22Rv1 (cell line): Measurements from ENCODE around the gene GRM8.

Experiments used
- H3K27ac ChIP-seq: fragments of 450-650 bp; 2 replicates; pipeline ENCODE4 v1.5.1; 2017
- ZFX ChIP-seq: fragments of 450-650 bp; IDR thresholded peaks from 2 replicates; pipeline ENCODE4 v1.6.1; 2017; ENCODE audit warnings: antibody characterized with exemption, borderline replicate concordance
- TF ChIP-seq, protein P1 (sequence below): fragments of 450-650 bp; IDR thresholded peaks from 2 replicates; pipeline ENCODE4 v1.5.1; 2017; ENCODE audit warnings: mild to moderate bottlenecking

The GRM8 gene

DNA sequence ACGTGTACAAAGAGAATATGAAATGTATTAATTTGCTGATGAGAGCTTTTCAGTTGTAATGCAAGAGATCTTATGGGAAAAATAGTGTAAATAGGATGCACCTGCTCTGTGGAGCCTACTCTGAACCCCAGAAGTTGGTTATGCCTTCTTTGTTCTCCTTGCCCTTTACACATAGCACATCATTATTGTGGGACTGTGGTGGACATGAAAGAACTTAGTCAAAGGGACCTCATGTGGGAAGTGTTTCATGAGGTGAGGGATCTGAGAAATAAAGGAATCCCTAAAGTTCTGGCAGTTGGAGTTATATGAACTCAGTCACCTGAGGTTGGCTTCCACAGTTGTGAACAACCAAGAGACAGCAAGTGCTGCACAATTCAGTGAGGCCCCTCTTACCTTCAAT is 66.1 kb downstream of the GRM8 start:
- TF ChIP-seq, protein P1, sequence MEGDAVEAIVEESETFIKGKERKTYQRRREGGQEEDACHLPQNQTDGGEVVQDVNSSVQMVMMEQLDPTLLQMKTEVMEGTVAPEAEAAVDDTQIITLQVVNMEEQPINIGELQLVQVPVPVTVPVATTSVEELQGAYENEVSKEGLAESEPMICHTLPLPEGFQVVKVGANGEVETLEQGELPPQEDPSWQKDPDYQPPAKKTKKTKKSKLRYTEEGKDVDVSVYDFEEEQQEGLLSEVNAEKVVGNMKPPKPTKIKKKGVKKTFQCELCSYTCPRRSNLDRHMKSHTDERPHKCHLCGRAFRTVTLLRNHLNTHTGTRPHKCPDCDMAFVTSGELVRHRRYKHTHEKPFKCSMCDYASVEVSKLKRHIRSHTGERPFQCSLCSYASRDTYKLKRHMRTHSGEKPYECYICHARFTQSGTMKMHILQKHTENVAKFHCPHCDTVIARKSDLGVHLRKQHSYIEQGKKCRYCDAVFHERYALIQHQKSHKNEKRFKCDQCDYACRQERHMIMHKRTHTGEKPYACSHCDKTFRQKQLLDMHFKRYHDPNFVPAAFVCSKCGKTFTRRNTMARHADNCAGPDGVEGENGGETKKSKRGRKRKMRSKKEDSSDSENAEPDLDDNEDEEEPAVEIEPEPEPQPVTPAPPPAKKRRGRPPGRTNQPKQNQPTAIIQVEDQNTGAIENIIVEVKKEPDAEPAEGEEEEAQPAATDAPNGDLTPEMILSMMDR: no peak
- TF ChIP-seq ZFX: no peak
- peak overlapping the region; percentile 32 for H3K27ac ChIP-seq

DNA sequence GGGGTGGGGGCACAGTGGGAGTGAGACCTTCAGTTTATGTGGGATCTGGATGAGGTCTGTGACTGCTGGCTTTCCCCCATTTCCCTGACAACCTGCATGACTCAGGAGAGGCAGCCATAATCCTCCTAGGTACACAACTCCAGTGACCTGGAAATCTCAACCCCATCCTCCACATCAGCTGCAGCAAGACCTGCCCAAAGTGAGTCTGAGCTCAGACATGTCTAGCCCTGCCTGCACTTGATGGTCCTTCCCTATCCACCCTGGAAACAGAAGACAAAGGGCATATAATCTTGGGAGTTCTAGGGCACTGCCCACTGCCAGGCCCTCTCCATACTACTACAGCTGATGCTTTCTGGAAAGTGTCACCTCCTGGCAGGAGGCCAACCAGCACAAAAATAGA is 75.6 kb downstream of the GRM8 start:
- H3K27ac ChIP-seq: no peak overlapping the region
- TF ChIP-seq ZFX: no peak
- TF ChIP-seq, protein P1: no peak

DNA sequence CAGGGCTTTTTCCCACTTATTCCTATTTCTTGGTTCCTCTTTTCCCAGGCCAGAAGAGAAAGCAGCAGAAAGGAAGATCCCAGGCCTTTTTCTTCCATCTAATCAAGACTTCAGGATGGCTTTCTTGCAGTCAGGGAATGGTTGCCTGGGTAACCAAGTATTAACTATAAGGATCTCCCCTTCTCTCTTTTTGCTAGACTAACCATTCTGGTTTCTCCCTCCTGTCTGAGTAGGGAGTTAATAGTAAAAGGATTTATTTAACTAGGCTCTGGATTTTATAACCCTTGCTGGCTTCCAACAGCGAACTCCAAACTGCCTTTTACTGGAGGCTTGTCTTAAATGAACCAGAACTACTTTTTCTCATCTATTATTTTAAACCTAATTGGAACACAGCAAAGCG is 90.4 kb downstream of the GRM8 start:
- no peak overlapping the region for H3K27ac ChIP-seq
- TF ChIP-seq, protein P1: no peak
- TF ChIP-seq ZFX: no peak

DNA sequence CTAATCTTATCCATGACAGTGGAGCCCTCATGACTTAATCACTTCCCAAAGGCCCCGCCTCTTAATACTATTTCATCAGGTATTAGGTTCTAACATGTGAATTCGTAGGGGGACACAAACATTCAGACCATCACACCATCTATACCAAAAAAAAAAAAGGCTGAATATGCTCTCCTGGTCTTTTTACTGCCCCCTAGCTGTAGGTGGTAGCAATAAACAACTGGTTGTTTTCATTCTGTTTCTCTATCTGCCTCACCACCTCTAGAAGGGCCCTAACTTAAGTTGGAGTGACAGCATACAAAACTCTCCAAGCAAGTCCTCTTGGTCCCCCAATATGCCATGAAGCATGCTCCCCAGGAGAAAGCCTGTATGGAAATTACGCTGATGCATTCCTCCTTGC is 94.1 kb downstream of the GRM8 start:
- TF ChIP-seq, protein P1: peak; percentile 79
- TF ChIP-seq ZFX: no peak
- no peak overlapping the region for H3K27ac ChIP-seq

DNA sequence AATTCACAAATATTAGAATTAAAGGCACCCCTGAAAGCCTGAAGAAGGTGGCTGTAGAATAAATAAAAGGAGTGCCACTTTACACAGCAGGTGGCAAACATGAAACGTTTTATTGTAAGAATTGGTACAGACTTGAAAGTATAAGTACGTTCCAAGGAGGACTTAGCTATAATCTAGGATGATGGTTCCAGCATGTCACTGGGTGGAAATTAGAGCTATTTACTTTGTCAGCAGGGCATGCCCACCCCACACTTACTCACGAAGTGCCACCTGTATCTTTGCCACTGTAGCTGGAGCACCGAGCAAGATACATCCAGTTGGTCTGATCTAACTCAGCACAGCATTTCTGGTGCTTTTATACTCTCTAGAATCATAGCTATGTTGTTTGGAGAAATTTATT is 97.8 kb downstream of the GRM8 start:
- TF ChIP-seq ZFX: no peak
- TF ChIP-seq, protein P1: no peak
- H3K27ac ChIP-seq: no peak overlapping the region

DNA sequence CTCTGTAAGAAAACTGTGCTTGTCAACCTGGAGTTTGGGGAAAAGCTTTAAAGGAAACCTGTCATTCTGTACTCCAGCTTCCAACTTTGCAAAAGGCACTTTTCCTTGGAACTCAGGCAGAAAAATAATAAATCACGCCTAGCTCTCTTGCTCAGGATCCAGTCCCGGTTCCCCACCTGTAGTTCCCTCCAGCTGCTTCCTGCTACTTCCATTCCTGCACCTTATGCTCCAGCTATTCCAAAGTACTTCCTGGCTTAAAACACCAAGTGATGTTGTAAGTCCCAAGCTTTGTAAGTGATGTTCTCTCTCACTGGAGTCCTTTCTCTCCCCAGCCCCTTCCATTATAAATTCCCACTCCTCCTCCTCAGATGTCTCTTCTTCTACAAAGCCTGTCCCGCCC is 98.6 kb downstream of the GRM8 start:
- no peak overlapping the region for H3K27ac ChIP-seq
- no peak for TF ChIP-seq ZFX
- TF ChIP-seq, protein P1: no peak

DNA sequence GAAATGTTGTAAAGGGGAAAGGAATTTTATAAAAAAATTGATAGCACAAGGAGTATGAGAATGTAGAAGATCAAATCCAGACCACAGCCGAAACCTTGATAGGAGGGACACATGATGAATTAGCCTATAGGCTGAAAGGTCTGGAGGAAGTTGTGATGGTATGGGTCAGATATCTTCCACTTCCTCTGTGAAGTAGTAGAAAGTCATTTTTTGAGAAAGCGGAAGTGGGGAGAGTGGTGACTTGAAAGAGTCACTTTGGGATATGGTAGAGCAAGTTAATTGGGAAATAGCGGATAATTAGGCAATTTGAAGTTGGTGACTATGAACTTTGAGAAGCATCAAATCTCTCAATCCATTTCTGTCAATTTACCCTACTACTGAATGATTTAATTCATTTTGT is 99.4 kb downstream of the GRM8 start:
- TF ChIP-seq, protein P1: no peak
- TF ChIP-seq ZFX: no peak
- no peak overlapping the region for H3K27ac ChIP-seq
